SK-N-SH (cell line): ENCODE data around the gene MTURN. TPM values are rescaled to one million over a fixed set of nuclear protein-coding genes. Genes with fewer than 3 reads are reported as not detected.

Experiments used
- CTCF ChIA-PET: fragments of 300-600, 350-600 bp; formaldehyde crosslinking; extraction: SDS; loops from one replicate; lab custom pipeline; 2021; lab: Yijun Ruan, JAX
- POLR2A ChIA-PET: fragments of 350-600 bp; sonication (Branson Sonifier 250); formaldehyde crosslinking; extraction: SDS; loops from one replicate; lab custom pipeline; 2020; ENCODE audit warnings: antibody characterized with exemption, inconsistent platforms; lab: Yijun Ruan, JAX
- DNase-seq: peaks from one replicate; pipeline ENCODE4 v3.0.0; 2012
- H2AFZ ChIP-seq: fragments of 200-600 bp; sonication (generic); 2 replicates; pipeline ENCODE4 v1.8.1; 2016; ENCODE audit warnings: antibody characterized with exemption, mild to moderate bottlenecking, low read depth
- H3F3A ChIP-seq: fragments of 200-600 bp; sonication (generic); replicated peaks from 2 replicates; pipeline ENCODE3; 2016; ENCODE audit warnings: antibody characterized with exemption, mild to moderate bottlenecking; ENCODE audit not compliant: insufficient read depth
- H3K27ac ChIP-seq, 2 experiments: fragments of 200-500 bp in 1 of 2; fragments of 200-600 bp in 1 of 2; sonication (Bioruptor generic) in 1 of 2; sonication (generic), shearing (Covaris generic) in 1 of 2; 2 replicates each; pipeline versions ENCODE4 v1.5.1 to v1.6.1; 2014 to 2016; ENCODE audit warnings: low read depth in 2 of 2, inconsistent platforms in 1 of 2, low read length in 1 of 2, mild to moderate bottlenecking in 1 of 2, mixed read lengths in 1 of 2
- H3K27me3 ChIP-seq: fragments of 200-600 bp; sonication (generic), shearing (Covaris generic); 2 replicates; pipeline ENCODE4 v1.6.1; 2016; ENCODE audit warnings: mixed run types; ENCODE audit not compliant: insufficient read depth
- H3K36me3 ChIP-seq, 2 experiments: fragments of 200-500 bp in 1 of 2; fragments of 200-600 bp in 1 of 2; sonication (Bioruptor generic) in 1 of 2; sonication (generic) in 1 of 2; replicated peaks in 1 of 2; 2 replicates each; pipeline versions ENCODE3 to v1.5.1; 2014 to 2016; ENCODE audit warnings: low read length in 1 of 2, mild to moderate bottlenecking in 1 of 2; ENCODE audit not compliant: insufficient read depth in 2 of 2, control insufficient read depth in 1 of 2
- H3K4me1 ChIP-seq, 2 experiments: fragments of 200-500 bp in 1 of 2; fragments of 200-600 bp in 1 of 2; sonication (Bioruptor generic) in 1 of 2; sonication (generic), shearing (Covaris generic) in 1 of 2; 2 replicates each; pipeline versions ENCODE4 v1.5.1 to v1.6.1; 2014 to 2016; ENCODE audit warnings: low read depth in 1 of 2, low read length in 1 of 2, mixed run types in 1 of 2; ENCODE audit not compliant: insufficient read depth in 2 of 2, control insufficient read depth in 1 of 2
- H3K4me2 ChIP-seq: fragments of 200-600 bp; sonication (generic), shearing (Covaris generic); 2 replicates; pipeline ENCODE4 v1.6.1; 2017; ENCODE audit warnings: mixed run types
- H3K4me3 ChIP-seq, 2 experiments: fragments of 200-500 bp in 1 of 2; fragments of 200-600 bp in 1 of 2; sonication (Bioruptor generic) in 1 of 2; sonication (generic), shearing (Covaris generic) in 1 of 2; 2 replicates each; pipeline versions ENCODE4 v1.5.1 to v1.8.1; 2014 to 2016; ENCODE audit warnings: low read depth in 2 of 2, inconsistent platforms in 1 of 2, low read length in 1 of 2, mild to moderate bottlenecking in 1 of 2, mixed read lengths in 1 of 2, moderate library complexity in 1 of 2
- H3K79me2 ChIP-seq: fragments of 200-600 bp; sonication (generic); 2 replicates; pipeline ENCODE4 v1.8.1; 2017; ENCODE audit warnings: mild to moderate bottlenecking; ENCODE audit not compliant: insufficient read depth
- H3K9ac ChIP-seq: fragments of 200-600 bp; sonication (generic); 2 replicates; pipeline ENCODE4 v1.6.1; 2017; ENCODE audit warnings: mixed run types
- H3K9me2 ChIP-seq: fragments of 200-600 bp; sonication (generic); 2 replicates; pipeline ENCODE4 v1.6.1; 2017; ENCODE audit warnings: mixed run types
- H3K9me3 ChIP-seq: fragments of 200-600 bp; sonication (generic); 2 replicates; pipeline ENCODE4 v1.6.1; 2017; ENCODE audit warnings: mixed run types, mild to moderate bottlenecking, moderate library complexity
- H4K20me1 ChIP-seq: fragments of 200-600 bp; sonication (generic); 2 replicates; pipeline ENCODE4 v1.6.1; 2017; ENCODE audit warnings: mild to moderate bottlenecking, mixed run types; ENCODE audit not compliant: insufficient read depth
- CTCF ChIP-seq: fragments of 200-600 bp; sonication (generic); IDR thresholded peaks from 2 replicates; pipeline ENCODE4 v1.6.1; 2017; ENCODE audit warnings: antibody characterized with exemption, mild to moderate bottlenecking, moderate library complexity
- JUND ChIP-seq: IDR thresholded peaks from 2 replicates; pipeline ENCODE4 v1.4.0; 2012
- MXI1 ChIP-seq: IDR thresholded peaks from 2 replicates; pipeline ENCODE4 v1.6.1; 2012; ENCODE audit warnings: mild to moderate bottlenecking, low read depth, low read length, improper control_type of control experiment
- NFIC ChIP-seq: IDR thresholded peaks from 2 replicates; pipeline ENCODE4 v1.4.0; 2012; ENCODE audit warnings: borderline replicate concordance
- RXRA ChIP-seq: IDR thresholded peaks from 2 replicates; pipeline ENCODE4 v1.4.0; 2012; ENCODE audit warnings: low read depth, mild to moderate bottlenecking, borderline replicate concordance
- TCF12 ChIP-seq: IDR thresholded peaks from 2 replicates; pipeline ENCODE4 v1.4.0; 2012
- TEAD4 ChIP-seq: IDR thresholded peaks from 2 replicates; pipeline ENCODE4 v1.4.0; 2012; ENCODE audit warnings: mild to moderate bottlenecking, borderline replicate concordance; ENCODE audit not compliant: insufficient read depth
- USF1 ChIP-seq: IDR thresholded peaks from 2 replicates; pipeline ENCODE4 v1.4.0; 2012; ENCODE audit warnings: low read depth, borderline replicate concordance
- WGBS: methylation state at CpG from one replicate; pipeline ENCODE4 v1.1.6; 2017; ENCODE audit warnings: low lambda C conversion rate; 5-methylcytosine and 5-hydroxymethylcytosine counted together
- polyA plus RNA-seq, 3 experiments: library from polyadenylated mRNA; depleted of rRNA; stranded (reverse); fragments of >200 nt; gene quantifications; 2 replicates each; pipeline ENCODE4 v1.2.3, GENCODE V29; 2012
- TF ChIP-seq, protein P1 (sequence below): IDR thresholded peaks from 2 replicates; pipeline ENCODE4 v1.4.0; 2012; ENCODE audit warnings: low read depth
- TF ChIP-seq, protein P2 (sequence below): IDR thresholded peaks from 2 replicates; pipeline ENCODE4 v1.4.0; 2012; ENCODE audit warnings: low read depth, borderline replicate concordance
- TF ChIP-seq, protein P3 (sequence below): IDR thresholded peaks from 2 replicates; pipeline ENCODE4; 2012
- TF ChIP-seq, protein P4 (sequence below): fragments of 150-350 bp; IDR thresholded peaks from 2 replicates; pipeline ENCODE4 v1.6.1; 2016; ENCODE audit warnings: mild to moderate bottlenecking, low read depth, low read length
- TF ChIP-seq, protein P5 (sequence below): fragments of 150-350 bp; IDR thresholded peaks from 2 replicates; pipeline ENCODE4 v1.6.1; 2017; ENCODE audit warnings: antibody characterized with exemption, low read length, low read depth, borderline replicate concordance

Gene MTURN
- polyA plus RNA-seq, 1 of the 3 experiments (the other 2 are of a cell fraction), result 9.0 TPM

DNA sequence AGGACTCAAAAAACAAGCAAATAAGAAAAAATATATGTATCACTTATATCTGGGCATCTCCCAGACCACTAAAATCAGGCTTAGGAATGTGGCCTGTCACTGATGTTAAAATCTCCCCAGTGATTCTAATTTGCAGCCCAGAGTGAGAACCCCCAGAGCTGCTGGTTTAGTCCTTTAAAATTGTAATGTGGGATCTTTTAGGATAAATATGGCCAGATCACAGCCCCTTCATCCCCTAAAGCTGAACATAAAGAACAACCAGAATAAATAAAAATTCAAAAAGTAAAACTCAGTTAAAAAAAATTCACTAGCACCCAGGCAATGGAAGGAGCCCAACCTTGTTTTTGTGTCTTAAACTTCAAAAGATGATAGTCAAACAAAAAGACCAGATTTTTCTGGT, 46.4 kb upstream of the MTURN start:
- Histone ChIP-seq H3K4me2 (no peak overlapping the region), H3K27me3 (no peaks in the 10 kb centered on the region), H3K79me2 (no peaks in the 10 kb centered on the region), H3K4me1 (peaks cover 0 to 8% of the 10 kb centered on the region in 2 experiments; a peak in 3 of 4 replicates), H3K9me2 (no peaks in the 10 kb centered on the region), H2AFZ (no peak overlapping the region), H3K9ac (no peak overlapping the region), H3K27ac (no peak overlapping the region), H3K9me3 (no peaks in the 10 kb centered on the region), H3K36me3 (peaks cover 0 to 30% of the 10 kb centered on the region in 2 experiments), H4K20me1 (no peaks in the 10 kb centered on the region), H3K4me3 (no peak overlapping the region), H3F3A (peaks cover 22% of the 10 kb centered on the region)
- ChIA-PET CTCF (interaction anchor here (0.6 to 6.7 kb wide), 6 partner anchors 14 to 652 kb away, joined by 3 to 47 read pairs (median 4); no protein-coding TSS in a partner anchor), POLR2A (no interaction called here)
- TF ChIP-seq, protein P1, sequence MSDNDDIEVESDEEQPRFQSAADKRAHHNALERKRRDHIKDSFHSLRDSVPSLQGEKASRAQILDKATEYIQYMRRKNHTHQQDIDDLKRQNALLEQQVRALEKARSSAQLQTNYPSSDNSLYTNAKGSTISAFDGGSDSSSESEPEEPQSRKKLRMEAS, result no peak
- TF ChIP-seq TCF12, result no peak
- TF ChIP-seq JUND, result no peak
- TF ChIP-seq MXI1, result no peak
- DNase-seq, result no peak

DNA sequence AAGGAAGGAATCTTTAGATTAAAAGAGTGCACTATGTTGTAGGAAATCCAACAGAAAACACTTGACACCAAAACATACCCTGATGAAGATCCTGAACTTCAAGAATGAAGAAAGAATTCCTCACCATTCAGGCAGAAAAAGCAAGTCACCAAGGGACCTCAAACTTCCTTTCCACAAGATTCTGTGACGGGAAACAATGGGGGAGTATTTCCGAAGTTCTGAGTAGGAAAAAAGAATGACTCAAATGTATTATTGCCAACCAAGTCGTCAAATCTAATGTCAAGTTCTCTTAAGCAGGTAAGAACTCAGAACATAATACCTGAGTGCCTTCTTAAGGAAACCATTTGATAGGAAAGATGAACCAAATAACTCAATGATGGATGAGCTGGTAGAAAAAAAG, 44.7 kb upstream of the MTURN start:
- Histone ChIP-seq H4K20me1 (no peaks in the 10 kb centered on the region), H3K4me3 (no peak overlapping the region), H3K4me2 (no peak overlapping the region), H3K9me2 (no peaks in the 10 kb centered on the region), H3K27me3 (no peaks in the 10 kb centered on the region), H3K9ac (no peak overlapping the region), H2AFZ (no peak overlapping the region), H3F3A (peaks cover 22% of the 10 kb centered on the region), H3K9me3 (no peaks in the 10 kb centered on the region), H3K79me2 (no peaks in the 10 kb centered on the region), H3K4me1 (peaks cover 0 to 8% of the 10 kb centered on the region in 2 experiments; a peak in 2 of 4 replicates), H3K36me3 (peaks cover 0 to 20% of the 10 kb centered on the region in 2 experiments), H3K27ac (peak overlapping the region in 1 of 2 experiments; percentile 74; a peak in 1 of 4 replicates)
- TF ChIP-seq JUND (no peak), CTCF (no peak), RXRA (no peak), TEAD4 (no peak), MXI1 (no peak), NFIC (no peak), USF1 (no peak), TCF12 (no peak)
- TF ChIP-seq, protein P2, sequence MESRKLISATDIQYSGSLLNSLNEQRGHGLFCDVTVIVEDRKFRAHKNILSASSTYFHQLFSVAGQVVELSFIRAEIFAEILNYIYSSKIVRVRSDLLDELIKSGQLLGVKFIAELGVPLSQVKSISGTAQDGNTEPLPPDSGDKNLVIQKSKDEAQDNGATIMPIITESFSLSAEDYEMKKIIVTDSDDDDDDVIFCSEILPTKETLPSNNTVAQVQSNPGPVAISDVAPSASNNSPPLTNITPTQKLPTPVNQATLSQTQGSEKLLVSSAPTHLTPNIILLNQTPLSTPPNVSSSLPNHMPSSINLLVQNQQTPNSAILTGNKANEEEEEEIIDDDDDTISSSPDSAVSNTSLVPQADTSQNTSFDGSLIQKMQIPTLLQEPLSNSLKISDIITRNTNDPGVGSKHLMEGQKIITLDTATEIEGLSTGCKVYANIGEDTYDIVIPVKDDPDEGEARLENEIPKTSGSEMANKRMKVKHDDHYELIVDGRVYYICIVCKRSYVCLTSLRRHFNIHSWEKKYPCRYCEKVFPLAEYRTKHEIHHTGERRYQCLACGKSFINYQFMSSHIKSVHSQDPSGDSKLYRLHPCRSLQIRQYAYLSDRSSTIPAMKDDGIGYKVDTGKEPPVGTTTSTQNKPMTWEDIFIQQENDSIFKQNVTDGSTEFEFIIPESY, result no peak
- TF ChIP-seq, protein P3, sequence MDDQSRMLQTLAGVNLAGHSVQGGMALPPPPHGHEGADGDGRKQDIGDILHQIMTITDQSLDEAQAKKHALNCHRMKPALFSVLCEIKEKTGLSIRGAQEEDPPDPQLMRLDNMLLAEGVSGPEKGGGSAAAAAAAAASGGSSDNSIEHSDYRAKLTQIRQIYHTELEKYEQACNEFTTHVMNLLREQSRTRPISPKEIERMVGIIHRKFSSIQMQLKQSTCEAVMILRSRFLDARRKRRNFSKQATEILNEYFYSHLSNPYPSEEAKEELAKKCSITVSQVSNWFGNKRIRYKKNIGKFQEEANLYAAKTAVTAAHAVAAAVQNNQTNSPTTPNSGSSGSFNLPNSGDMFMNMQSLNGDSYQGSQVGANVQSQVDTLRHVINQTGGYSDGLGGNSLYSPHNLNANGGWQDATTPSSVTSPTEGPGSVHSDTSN, result no peak
- TF ChIP-seq, protein P4, sequence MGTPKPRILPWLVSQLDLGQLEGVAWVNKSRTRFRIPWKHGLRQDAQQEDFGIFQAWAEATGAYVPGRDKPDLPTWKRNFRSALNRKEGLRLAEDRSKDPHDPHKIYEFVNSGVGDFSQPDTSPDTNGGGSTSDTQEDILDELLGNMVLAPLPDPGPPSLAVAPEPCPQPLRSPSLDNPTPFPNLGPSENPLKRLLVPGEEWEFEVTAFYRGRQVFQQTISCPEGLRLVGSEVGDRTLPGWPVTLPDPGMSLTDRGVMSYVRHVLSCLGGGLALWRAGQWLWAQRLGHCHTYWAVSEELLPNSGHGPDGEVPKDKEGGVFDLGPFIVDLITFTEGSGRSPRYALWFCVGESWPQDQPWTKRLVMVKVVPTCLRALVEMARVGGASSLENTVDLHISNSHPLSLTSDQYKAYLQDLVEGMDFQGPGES, result no peak
- TF ChIP-seq, protein P5, sequence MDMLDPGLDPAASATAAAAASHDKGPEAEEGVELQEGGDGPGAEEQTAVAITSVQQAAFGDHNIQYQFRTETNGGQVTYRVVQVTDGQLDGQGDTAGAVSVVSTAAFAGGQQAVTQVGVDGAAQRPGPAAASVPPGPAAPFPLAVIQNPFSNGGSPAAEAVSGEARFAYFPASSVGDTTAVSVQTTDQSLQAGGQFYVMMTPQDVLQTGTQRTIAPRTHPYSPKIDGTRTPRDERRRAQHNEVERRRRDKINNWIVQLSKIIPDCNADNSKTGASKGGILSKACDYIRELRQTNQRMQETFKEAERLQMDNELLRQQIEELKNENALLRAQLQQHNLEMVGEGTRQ, result no peak
- DNase-seq, result no peak
- POLR2A ChIA-PET, result no interaction called here
- CTCF ChIA-PET, result interaction anchor here (1.3 to 6.7 kb wide), 2 partner anchors 29 to 186 kb away, joined by 3 to 47 read pairs; no protein-coding TSS in a partner anchor
- WGBS, result 94% methylated on average over 3 of the region's 3 CpGs
